Peyer's patch (tissue), 4 donors: ENCODE data around the gene EIPR1.

Experiments used
- POLR2A ChIP-seq, 2 donors: fragments of 450-650 bp; IDR thresholded peaks; one replicate each; pipeline ENCODE4 v1.5.1; 2017; ENCODE audit warnings: antibody characterized with exemption in 2 of 2, mild to moderate bottlenecking in 2 of 2, moderate library complexity in 2 of 2
- TF ChIP-seq, protein P1 (sequence below), 6 experiments: fragments of 450-650 bp in 4 of 6; fragments of 200-600 bp in 2 of 6; sonication (generic) in 1 of 6; IDR thresholded peaks; one replicate each; pipeline ENCODE4 v1.5.1; 2017 to 2019; ENCODE audit warnings: antibody characterized with exemption in 6 of 6, mild to moderate bottlenecking in 3 of 6, moderate library complexity in 1 of 6

DNA sequence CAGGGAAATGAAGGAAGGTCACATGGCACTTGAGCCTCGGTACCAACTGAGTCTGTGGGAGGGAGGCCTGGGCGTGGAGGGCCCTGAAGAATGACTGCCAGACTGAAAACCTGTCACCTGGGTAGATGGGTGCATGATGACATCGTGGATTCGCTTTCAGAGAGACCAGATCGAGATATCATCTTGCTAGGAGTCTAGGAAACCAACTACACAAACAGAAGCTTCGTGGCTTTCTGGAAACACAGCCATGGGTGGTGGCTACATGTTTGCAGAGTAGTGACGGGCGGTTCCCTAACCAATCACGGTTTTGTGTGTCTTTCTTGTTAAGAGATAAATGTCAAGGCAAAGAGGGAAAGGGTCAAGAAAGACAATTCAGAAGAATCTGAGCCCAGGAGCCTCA is 155.0 kb downstream of the EIPR1 start:
- TF ChIP-seq, protein P1, sequence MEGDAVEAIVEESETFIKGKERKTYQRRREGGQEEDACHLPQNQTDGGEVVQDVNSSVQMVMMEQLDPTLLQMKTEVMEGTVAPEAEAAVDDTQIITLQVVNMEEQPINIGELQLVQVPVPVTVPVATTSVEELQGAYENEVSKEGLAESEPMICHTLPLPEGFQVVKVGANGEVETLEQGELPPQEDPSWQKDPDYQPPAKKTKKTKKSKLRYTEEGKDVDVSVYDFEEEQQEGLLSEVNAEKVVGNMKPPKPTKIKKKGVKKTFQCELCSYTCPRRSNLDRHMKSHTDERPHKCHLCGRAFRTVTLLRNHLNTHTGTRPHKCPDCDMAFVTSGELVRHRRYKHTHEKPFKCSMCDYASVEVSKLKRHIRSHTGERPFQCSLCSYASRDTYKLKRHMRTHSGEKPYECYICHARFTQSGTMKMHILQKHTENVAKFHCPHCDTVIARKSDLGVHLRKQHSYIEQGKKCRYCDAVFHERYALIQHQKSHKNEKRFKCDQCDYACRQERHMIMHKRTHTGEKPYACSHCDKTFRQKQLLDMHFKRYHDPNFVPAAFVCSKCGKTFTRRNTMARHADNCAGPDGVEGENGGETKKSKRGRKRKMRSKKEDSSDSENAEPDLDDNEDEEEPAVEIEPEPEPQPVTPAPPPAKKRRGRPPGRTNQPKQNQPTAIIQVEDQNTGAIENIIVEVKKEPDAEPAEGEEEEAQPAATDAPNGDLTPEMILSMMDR (IDR thresholded peaks at IDR 0.05), result no peak
- TF ChIP-seq POLR2A (IDR thresholded peaks at IDR 0.05), result no peak
